HepG2 (cell line): ENCODE results near the gene CDK10. TPM values are rescaled to one million over a fixed set of nuclear protein-coding genes. Genes with fewer than 3 reads are reported as not detected.

ENCODE experiments used
- ATAC-seq: fragments of 200-7000 bp; cut with Tn5 transposase; 3 replicates; pipeline ENCODE4 v1.9.1; 2020; ENCODE audit warnings: mild to moderate bottlenecking, moderate library complexity
- BruUV-seq: library from RNA; stranded (reverse); fragments of 400-500 nt; replicated peaks from 2 replicates; lab custom pipeline; 2021; lab: Mats Ljungman, UMichigan
- CTCF ChIA-PET: fragments of 300-600 bp; formaldehyde crosslinking; extraction: SDS; loops from one replicate; lab custom pipeline; 2021; ENCODE audit warnings: low total read pairs, inconsistent platforms, low intra/inter-chr PET ratio; lab: Yijun Ruan, JAX
- POLR2A ChIA-PET: fragments of 350-600 bp; sonication (Branson Sonifier 250); formaldehyde crosslinking; loops from one replicate; lab custom pipeline; 2020; ENCODE audit warnings: antibody characterized with exemption, inconsistent platforms; lab: Yijun Ruan, JAX
- DNase-seq: peaks from one replicate; pipeline ENCODE4 v3.0.0-alpha.2; 2015; ENCODE audit warnings: low spot score
- FAIRE-seq: peaks from 3 replicates; lab custom pipeline; 2011; peaks lifted over from hg19 to GRCh38; lab: Jason Lieb, UNC
- H2AFZ ChIP-seq: one replicate; pipeline ENCODE4 v1.6.1; 2011; ENCODE audit warnings: low read length, inconsistent platforms
- H3K27ac ChIP-seq: fragments of 300-600 bp; 3 replicates; pipeline ENCODE4 v1.8.0; 2011; ENCODE audit warnings: mixed run types, mild to moderate bottlenecking, mixed read lengths, low read length, inconsistent platforms; ENCODE audit not compliant: insufficient read depth; ENCODE audit errors: extremely low read length
- H3K27me3 ChIP-seq, 2 experiments: fragments of 200-600 bp in 1 of 2; 2 replicates in 1 of 2; 3 replicates in 1 of 2; pipeline versions ENCODE4 v1.6.0 to v1.8.0; 2011; ENCODE audit warnings: low read length in 2 of 2, mild to moderate bottlenecking in 2 of 2, moderate library complexity in 2 of 2, inconsistent platforms in 1 of 2; ENCODE audit not compliant: insufficient read depth in 2 of 2, control insufficient read depth in 1 of 2
- H3K36me3 ChIP-seq, 2 experiments: fragments of 200-600 bp in 1 of 2; replicated peaks in 1 of 2; 2 replicates in 1 of 2; 3 replicates in 1 of 2; pipeline versions ENCODE4 v1.5.1 to v1.8.0; 2011; ENCODE audit warnings: low read length in 2 of 2, inconsistent platforms in 1 of 2; ENCODE audit not compliant: insufficient read depth in 2 of 2, control insufficient read depth in 1 of 2
- H3K4me1 ChIP-seq: 2 replicates; pipeline ENCODE4 v1.5.1; 2012; ENCODE audit warnings: low read length, inconsistent platforms; ENCODE audit not compliant: insufficient read depth
- H3K4me2 ChIP-seq: 2 replicates; pipeline ENCODE4 v1.6.0; 2011; ENCODE audit warnings: low read depth, low read length, inconsistent platforms
- H3K4me3 ChIP-seq, 3 experiments: fragments of 200-600 bp in 1 of 3; sonication (generic), shearing (Covaris generic) in 1 of 3; replicated peaks in 1 of 3; 2 replicates each; pipeline ENCODE4 v1.5.1; 2011 to 2016; ENCODE audit warnings: low read length in 3 of 3, inconsistent platforms in 2 of 3, low read depth in 2 of 3, mild to moderate bottlenecking in 2 of 3, control low read depth in 1 of 3, mixed read lengths in 1 of 3; ENCODE audit not compliant: insufficient read depth in 1 of 3
- H3K79me2 ChIP-seq: one replicate; pipeline ENCODE4 v1.6.1; 2011; ENCODE audit warnings: low read length, inconsistent platforms; ENCODE audit not compliant: insufficient read depth
- H3K9ac ChIP-seq: 2 replicates; pipeline ENCODE4 v1.6.0; 2011; ENCODE audit warnings: mild to moderate bottlenecking, low read depth, low read length, inconsistent platforms; ENCODE audit not compliant: insufficient read depth
- H3K9me3 ChIP-seq: 2 replicates; pipeline ENCODE4 v1.5.1; 2012; ENCODE audit warnings: mild to moderate bottlenecking, low read length
- H4K20me1 ChIP-seq: 2 replicates; pipeline ENCODE4 v1.6.0; 2011; ENCODE audit warnings: inconsistent platforms, mild to moderate bottlenecking, low read length, moderate library complexity; ENCODE audit not compliant: insufficient read depth
- AHDC1 ChIP-seq: sonication (generic); formaldehyde crosslinking; IDR thresholded peaks from 2 replicates; pipeline ENCODE4 v1.5.1; 2020; ENCODE audit warnings: mild to moderate bottlenecking, missing genetic modification reagents, borderline replicate concordance
- AHR ChIP-seq: IDR thresholded peaks from 2 replicates; pipeline ENCODE4 v1.6.1; 2018; ENCODE audit warnings: missing genetic modification reagents, missing compliant biosample characterization
- JARID2 ChIP-seq: sonication (generic); formaldehyde crosslinking; IDR thresholded peaks from 2 replicates; pipeline ENCODE4 v1.8.1; 2023; ENCODE audit warnings: missing genetic modification reagents, inconsistent platforms; ENCODE audit not compliant: insufficient replicate concordance
- SALL1 ChIP-seq: sonication (generic); formaldehyde crosslinking; IDR thresholded peaks from 2 replicates; pipeline ENCODE4 v1.8.0; 2022; ENCODE audit warnings: mild to moderate bottlenecking, missing genetic modification reagents
- THAP9 ChIP-seq: sonication (generic); formaldehyde crosslinking; IDR thresholded peaks from 2 replicates; pipeline ENCODE4; 2020; ENCODE audit warnings: missing genetic modification reagents, mild to moderate bottlenecking, borderline replicate concordance
- ZBTB38 ChIP-seq: sonication (generic); formaldehyde crosslinking; IDR thresholded peaks from 2 replicates; pipeline ENCODE4 v1.5.1; 2020; ENCODE audit warnings: mild to moderate bottlenecking, missing genetic modification reagents
- ZNF737 ChIP-seq: sonication (generic); formaldehyde crosslinking; IDR thresholded peaks from 2 replicates; pipeline ENCODE4 v1.5.0; 2020; ENCODE audit warnings: missing genetic modification reagents, mild to moderate bottlenecking, borderline replicate concordance
- WGBS: methylation state at CpG from one replicate; pipeline ENCODE4 v1.1.6; 2017; ENCODE audit warnings: low lambda C conversion rate; 5-methylcytosine and 5-hydroxymethylcytosine counted together
- in situ Hi-C: cut with HindIII; loops from 2 replicates; pipeline ENCODE4 v1.10.0; 2017; ENCODE audit warnings: low pct_unique_long_range_greater_than_20kb; ENCODE audit not compliant: extremely low pct_ligation_motif_present
- intact Hi-C: fragments of 100-400 bp; cut with micrococcal nuclease; formaldehyde crosslinking; loops from one replicate; pipeline ENCODE4 v1.10.0; 2022; ENCODE audit not compliant: unreplicated experiment
- polyA plus RNA-seq, 8 experiments: library from polyadenylated mRNA; depleted of rRNA in 3 of 8; stranded (reverse) in 7 of 8; unstranded in 1 of 8; fragments of >200 nt; fragmentation: Illumina TruSeq in 4 of 8; extraction: Trizol in 4 of 8; gene quantifications; 2 replicates each; pipeline versions ENCODE4 v1.2.1 to v1.2.3, GENCODE V29; 2011 to 2016; ENCODE audit warnings: low read depth in 4 of 8, missing spikeins in 1 of 8, mixed read lengths in 1 of 8; ENCODE audit not compliant: insufficient read depth in 1 of 8
- total RNA-seq, 5 experiments: library from RNA; depleted of rRNA; stranded (reverse); fragments of >200 nt; fragmentation: Illumina TruSeq; extraction: Trizol; gene quantifications; 2 replicates each; pipeline ENCODE4 v1.2.3, GENCODE V29; 2016; ENCODE audit warnings: low read depth in 1 of 5
- TF ChIP-seq, protein P1 (sequence below): sonication (generic); formaldehyde crosslinking; IDR thresholded peaks from 2 replicates; pipeline ENCODE4 v1.5.1; 2020; ENCODE audit warnings: mild to moderate bottlenecking, missing genetic modification reagents, moderate library complexity

The CDK10 gene
- total and polyA plus RNA-seq, 2 of the 13 experiments (the other 11 are each of a cell fraction or from before 2014, with no cell fraction given): 2.5 to 3.9 TPM

DNA sequence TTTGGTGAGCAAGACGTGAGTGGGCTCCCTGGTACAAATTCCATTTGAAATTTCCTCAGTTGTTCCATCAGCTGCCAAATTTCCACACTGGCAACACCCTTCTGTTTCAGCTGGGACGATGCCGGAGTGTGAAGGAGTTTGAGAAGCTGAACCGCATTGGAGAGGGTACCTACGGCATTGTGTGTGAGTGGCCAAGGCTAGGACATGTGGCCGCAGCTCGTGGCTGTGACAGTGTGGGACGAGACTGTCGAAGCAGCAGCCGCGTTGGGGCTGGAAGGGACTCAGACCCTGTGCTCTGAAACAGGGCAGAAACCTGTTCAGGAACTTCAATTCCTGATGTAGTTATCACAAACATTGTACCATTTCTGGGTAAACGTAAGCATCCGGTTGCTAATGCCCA lies 2.7 kb downstream of the CDK10 start:
- WGBS: 95% methylated on average over 13 of the region's 13 CpGs
- H3K9me3 ChIP-seq: peaks cover 15% of the 10 kb centered on the region
- no peaks in the 10 kb centered on the region for H4K20me1 ChIP-seq
- DNase-seq (no peak), FAIRE-seq (no peak), ATAC-seq (no peak)
- H3K4me3 ChIP-seq: no peak overlapping the region
- BruUV-seq: no TSS peak
- H3K27me3 ChIP-seq: no peaks in the 10 kb centered on the region
- no peaks in the 10 kb centered on the region for H3K36me3 ChIP-seq
- no peak overlapping the region for H2AFZ ChIP-seq
- H3K4me2 ChIP-seq: no peak overlapping the region
- TF ChIP-seq, protein P1, sequence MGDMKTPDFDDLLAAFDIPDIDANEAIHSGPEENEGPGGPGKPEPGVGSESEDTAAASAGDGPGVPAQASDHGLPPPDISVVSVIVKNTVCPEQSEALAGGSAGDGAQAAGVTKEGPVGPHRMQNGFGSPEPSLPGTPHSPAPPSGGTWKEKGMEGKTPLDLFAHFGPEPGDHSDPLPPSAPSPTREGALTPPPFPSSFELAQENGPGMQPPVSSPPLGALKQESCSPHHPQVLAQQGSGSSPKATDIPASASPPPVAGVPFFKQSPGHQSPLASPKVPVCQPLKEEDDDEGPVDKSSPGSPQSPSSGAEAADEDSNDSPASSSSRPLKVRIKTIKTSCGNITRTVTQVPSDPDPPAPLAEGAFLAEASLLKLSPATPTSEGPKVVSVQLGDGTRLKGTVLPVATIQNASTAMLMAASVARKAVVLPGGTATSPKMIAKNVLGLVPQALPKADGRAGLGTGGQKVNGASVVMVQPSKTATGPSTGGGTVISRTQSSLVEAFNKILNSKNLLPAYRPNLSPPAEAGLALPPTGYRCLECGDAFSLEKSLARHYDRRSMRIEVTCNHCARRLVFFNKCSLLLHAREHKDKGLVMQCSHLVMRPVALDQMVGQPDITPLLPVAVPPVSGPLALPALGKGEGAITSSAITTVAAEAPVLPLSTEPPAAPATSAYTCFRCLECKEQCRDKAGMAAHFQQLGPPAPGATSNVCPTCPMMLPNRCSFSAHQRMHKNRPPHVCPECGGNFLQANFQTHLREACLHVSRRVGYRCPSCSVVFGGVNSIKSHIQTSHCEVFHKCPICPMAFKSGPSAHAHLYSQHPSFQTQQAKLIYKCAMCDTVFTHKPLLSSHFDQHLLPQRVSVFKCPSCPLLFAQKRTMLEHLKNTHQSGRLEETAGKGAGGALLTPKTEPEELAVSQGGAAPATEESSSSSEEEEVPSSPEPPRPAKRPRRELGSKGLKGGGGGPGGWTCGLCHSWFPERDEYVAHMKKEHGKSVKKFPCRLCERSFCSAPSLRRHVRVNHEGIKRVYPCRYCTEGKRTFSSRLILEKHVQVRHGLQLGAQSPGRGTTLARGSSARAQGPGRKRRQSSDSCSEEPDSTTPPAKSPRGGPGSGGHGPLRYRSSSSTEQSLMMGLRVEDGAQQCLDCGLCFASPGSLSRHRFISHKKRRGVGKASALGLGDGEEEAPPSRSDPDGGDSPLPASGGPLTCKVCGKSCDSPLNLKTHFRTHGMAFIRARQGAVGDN: peak; percentile 36
- TF ChIP-seq ZBTB38 (CRISPR knock-in tag): 0 out of 2 replicates have a peak, but pooled peaks have one; percentile 40
- TF ChIP-seq JARID2: peak; percentile 37
- no peak for TF ChIP-seq ZNF737
- no peak for TF ChIP-seq AHDC1 (CRISPR knock-in tag)
- no peak for TF ChIP-seq THAP9 (CRISPR knock-in tag)
- TF ChIP-seq SALL1 (CRISPR knock-in tag): peak; percentile 24; the same call in 1 of the 2 replicates
- peak; percentile 24; the same call in 1 of the 2 replicates for TF ChIP-seq AHR (CRISPR knock-in tag)
- H3K9ac ChIP-seq: no peak overlapping the region
- in situ Hi-C loops (no loop called here), intact Hi-C loops (no loop called here)
- POLR2A ChIA-PET: interaction anchor here (3.2 kb wide), 1 partner anchor 11 kb away, joined by 20 read pairs; no protein-coding TSS in a partner anchor
- H3K4me1 ChIP-seq: peaks cover 76% of the 10 kb centered on the region
- no peak overlapping the region for H3K27ac ChIP-seq
- H3K79me2 ChIP-seq: no peaks in the 10 kb centered on the region
- CTCF ChIA-PET: no interaction called here
